HepG2 (cell line): ENCODE measurements around the gene ZCCHC10. TPM values are rescaled to one million over a fixed set of nuclear protein-coding genes. Genes with fewer than 3 reads are reported as not detected.
A peak's percentile ranks its signal among the peaks of the same experiment; 100 is the strongest.

Experiments
- AKNA ChIP-seq: sonication (generic); formaldehyde crosslinking; IDR thresholded peaks from 2 replicates; pipeline ENCODE4 v1.4.0; 2020; ENCODE audit warnings: missing genetic modification reagents, borderline replicate concordance
- BRD4 ChIP-seq: sonication (generic); formaldehyde crosslinking; IDR thresholded peaks from 2 replicates; pipeline ENCODE4 v1.4.0; 2020; ENCODE audit warnings: missing genetic modification reagents
- ELF3 ChIP-seq: IDR thresholded peaks from 2 replicates; pipeline ENCODE4 v1.6.1; 2016; ENCODE audit warnings: missing genetic modification reagents, missing compliant biosample characterization
- FOXP1 ChIP-seq, 2 experiments: fragments of 450-650 bp in 1 of 2; IDR thresholded peaks; 2 replicates each; pipeline ENCODE4 v1.6.1; 2017 to 2018; ENCODE audit warnings: antibody characterized with exemption in 1 of 2
- HES4 ChIP-seq: sonication (generic); formaldehyde crosslinking; IDR thresholded peaks from 2 replicates; pipeline ENCODE4 v1.9.0; 2021; ENCODE audit warnings: mild to moderate bottlenecking, missing genetic modification reagents, borderline replicate concordance
- HMGXB4 ChIP-seq, 2 experiments: sonication (generic) in 1 of 2; formaldehyde crosslinking in 1 of 2; IDR thresholded peaks; 2 replicates each; pipeline versions ENCODE4 v1.4.0 to v1.6.1; 2018 to 2020; ENCODE audit warnings: missing genetic modification reagents in 2 of 2, borderline replicate concordance in 1 of 2, low read depth in 1 of 2, mild to moderate bottlenecking in 1 of 2, missing biosample characterization in 1 of 2
- KLF16 ChIP-seq, 2 experiments: sonication (generic) in 1 of 2; formaldehyde crosslinking in 1 of 2; IDR thresholded peaks; 2 replicates each; pipeline versions ENCODE4 v1.6.1 to v1.8.0; 2016 to 2023; ENCODE audit warnings: missing genetic modification reagents in 2 of 2, missing compliant biosample characterization in 1 of 2
- SMAD3 ChIP-seq: sonication (generic); formaldehyde crosslinking; IDR thresholded peaks from 2 replicates; pipeline ENCODE4 v1.4.0; 2020; ENCODE audit warnings: missing genetic modification reagents
- SNAPC5 ChIP-seq: sonication (generic); formaldehyde crosslinking; IDR thresholded peaks from 2 replicates; pipeline ENCODE4 v1.8.1; 2023; ENCODE audit warnings: mild to moderate bottlenecking, missing genetic modification reagents, borderline replicate concordance
- SYNCRIP ChIP-seq: fragments of 200-400 bp; formaldehyde crosslinking; IDR thresholded peaks from 2 replicates; pipeline ENCODE4 v1.6.1; 2018; ENCODE audit warnings: mild to moderate bottlenecking, low read depth, low read length; ENCODE audit not compliant: insufficient read depth
- TEF ChIP-seq: sonication (generic); formaldehyde crosslinking; IDR thresholded peaks from 2 replicates; pipeline ENCODE4 v1.5.0; 2020; ENCODE audit warnings: missing genetic modification reagents
- TFDP2 ChIP-seq: sonication (generic); formaldehyde crosslinking; IDR thresholded peaks from 2 replicates; pipeline ENCODE4 v1.4.0; 2020; ENCODE audit warnings: missing genetic modification reagents
- WIZ ChIP-seq: sonication (generic); formaldehyde crosslinking; IDR thresholded peaks from 2 replicates; pipeline ENCODE4 v1.5.1; 2020; ENCODE audit warnings: mild to moderate bottlenecking, missing genetic modification reagents
- ZNF337 ChIP-seq: sonication (generic); formaldehyde crosslinking; IDR thresholded peaks from 2 replicates; pipeline ENCODE4 v1.5.1; 2020; ENCODE audit warnings: missing genetic modification reagents, low read depth, mild to moderate bottlenecking, borderline replicate concordance
- ZNF543 ChIP-seq: sonication (generic); formaldehyde crosslinking; IDR thresholded peaks from 2 replicates; pipeline ENCODE4 v1.4.0; 2020; ENCODE audit warnings: mild to moderate bottlenecking, missing genetic modification reagents
- ZNF800 ChIP-seq: sonication (generic); formaldehyde crosslinking; IDR thresholded peaks from 2 replicates; pipeline ENCODE4 v1.4.0; 2020; ENCODE audit warnings: missing genetic modification reagents
- polyA plus RNA-seq, 8 experiments: library from polyadenylated mRNA; depleted of rRNA in 3 of 8; stranded (reverse) in 7 of 8; unstranded in 1 of 8; fragments of >200 nt; fragmentation: Illumina TruSeq in 4 of 8; extraction: Trizol in 4 of 8; gene quantifications; 2 replicates each; pipeline versions ENCODE4 v1.2.1 to v1.2.3, GENCODE V29; 2011 to 2016; ENCODE audit warnings: low read depth in 4 of 8, missing spikeins in 1 of 8, mixed read lengths in 1 of 8; ENCODE audit not compliant: insufficient read depth in 1 of 8
- total RNA-seq, 5 experiments: library from RNA; depleted of rRNA; stranded (reverse); fragments of >200 nt; fragmentation: Illumina TruSeq; extraction: Trizol; gene quantifications; 2 replicates each; pipeline ENCODE4 v1.2.3, GENCODE V29; 2016; ENCODE audit warnings: low read depth in 1 of 5

The ZCCHC10 gene
- total and polyA plus RNA-seq, 2 of the 13 experiments (the other 11 are each of a cell fraction or from before 2014, with no cell fraction given) = 40.7 to 48.2 TPM

GRCh38 chr5:133052317-133053175, 26.2 kb upstream of the ZCCHC10 start (continued):
- no peak for TF ChIP-seq ZNF543 (CRISPR knock-in tag)
- TF ChIP-seq ZNF800 (CRISPR knock-in tag) = 0 out of 2 replicates have a peak, but pooled peaks have one; percentile 1
- no peak for TF ChIP-seq SNAPC5 (CRISPR knock-in tag)
- TF ChIP-seq HES4 (CRISPR knock-in tag) = 0 out of 2 replicates have a peak, but pooled peaks have one; percentile 32
- TF ChIP-seq FOXP1 (IDR thresholded peaks at IDR 0.05) = no peak
- TF ChIP-seq FOXP1 (CRISPR knock-in tag; IDR thresholded peaks at IDR 0.05) = no peak
- TF ChIP-seq WIZ (CRISPR knock-in tag) = no peak
- no peak for TF ChIP-seq AKNA (CRISPR knock-in tag)
- no peak for TF ChIP-seq TFDP2 (CRISPR knock-in tag)
- no peak for TF ChIP-seq ZNF337 (CRISPR knock-in tag)
- TF ChIP-seq ELF3 = peak; percentile 25; the same call in 1 of the 2 replicates
- TF ChIP-seq SMAD3 (CRISPR knock-in tag) = no peak
- TF ChIP-seq BRD4 (CRISPR knock-in tag) = no peak
- TF ChIP-seq KLF16 (CRISPR knock-in tag; IDR thresholded peaks at IDR 0.05) = peak in 1 of 2 experiments; percentile 74; a peak in 1 of 4 replicates
- TF ChIP-seq SYNCRIP = no peak
- no peak for TF ChIP-seq TEF (CRISPR knock-in tag)
- TF ChIP-seq HMGXB4 (CRISPR knock-in tag; IDR thresholded peaks at IDR 0.05; ENCODE audit: borderline replicate concordance in 1 of 2, low read depth in 1 of 2) = no peak; a peak in 1 of 4 replicates
